ENCODE measurements around the gene MTCL1.

- TF ChIP-seq CTCF (IDR thresholded peaks at IDR 0.05) (no peak), POLR2A (IDR thresholded peaks at IDR 0.05) (no peak)
Observed at GRCh38 chr18:8684577-8684976, 20.8 kb upstream of the MTCL1 start.
